Measurements from ENCODE around the gene UBR3. TPM values are rescaled to one million over a fixed set of nuclear protein-coding genes. Genes with fewer than 3 reads are reported as not detected.
"Not testable (repeated sequence)": the region's sequence is repeated elsewhere in the genome, so short reads cannot be mapped to it uniquely, and the experiment has no call there.

Gene UBR3
- total and polyA plus RNA-seq, 12 donors = 21.0 to 146 (median 115) TPM

DNA sequence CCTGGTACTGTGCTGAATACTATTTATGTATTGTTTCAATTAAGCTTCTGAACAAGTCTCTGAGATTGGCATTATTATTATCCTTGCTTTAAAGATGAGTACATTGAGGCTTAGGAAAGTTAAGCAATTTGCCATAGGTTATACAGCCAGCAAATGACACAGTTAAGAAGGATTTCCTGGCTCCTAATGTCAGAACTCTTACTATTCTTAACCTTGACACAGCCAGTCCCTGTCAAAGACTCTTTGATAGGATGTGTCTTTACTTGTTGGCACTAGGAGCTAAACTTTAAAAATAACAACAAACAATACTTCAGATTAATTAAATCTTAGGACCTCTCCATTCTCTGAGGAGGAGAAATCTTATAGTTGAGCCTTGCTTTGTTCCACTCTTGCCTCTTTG is 70.6 kb downstream of the UBR3 start:
- Histone ChIP-seq H3K27ac (peak overlapping the region in 1 of 10 donors; percentile 3), H3K4me1 (peaks cover 0 to 8% (median 3%) of the 10 kb centered on the region in 9 donors), H3K4me3 (no peak overlapping the region), H3K9me3 (no peaks in the 10 kb centered on the region), H3K27me3 (no peaks in the 10 kb centered on the region), H3K36me3 (peaks cover 0 to 97% (median 13%) of the 10 kb centered on the region in 9 donors)
- intact Hi-C loops (cut with DNase I) = no loop called here
- ATAC-seq (no peak), DNase-seq (no peak)
- TF ChIP-seq, protein P1, sequence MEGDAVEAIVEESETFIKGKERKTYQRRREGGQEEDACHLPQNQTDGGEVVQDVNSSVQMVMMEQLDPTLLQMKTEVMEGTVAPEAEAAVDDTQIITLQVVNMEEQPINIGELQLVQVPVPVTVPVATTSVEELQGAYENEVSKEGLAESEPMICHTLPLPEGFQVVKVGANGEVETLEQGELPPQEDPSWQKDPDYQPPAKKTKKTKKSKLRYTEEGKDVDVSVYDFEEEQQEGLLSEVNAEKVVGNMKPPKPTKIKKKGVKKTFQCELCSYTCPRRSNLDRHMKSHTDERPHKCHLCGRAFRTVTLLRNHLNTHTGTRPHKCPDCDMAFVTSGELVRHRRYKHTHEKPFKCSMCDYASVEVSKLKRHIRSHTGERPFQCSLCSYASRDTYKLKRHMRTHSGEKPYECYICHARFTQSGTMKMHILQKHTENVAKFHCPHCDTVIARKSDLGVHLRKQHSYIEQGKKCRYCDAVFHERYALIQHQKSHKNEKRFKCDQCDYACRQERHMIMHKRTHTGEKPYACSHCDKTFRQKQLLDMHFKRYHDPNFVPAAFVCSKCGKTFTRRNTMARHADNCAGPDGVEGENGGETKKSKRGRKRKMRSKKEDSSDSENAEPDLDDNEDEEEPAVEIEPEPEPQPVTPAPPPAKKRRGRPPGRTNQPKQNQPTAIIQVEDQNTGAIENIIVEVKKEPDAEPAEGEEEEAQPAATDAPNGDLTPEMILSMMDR (IDR thresholded peaks at IDR 0.05) = no peak

DNA sequence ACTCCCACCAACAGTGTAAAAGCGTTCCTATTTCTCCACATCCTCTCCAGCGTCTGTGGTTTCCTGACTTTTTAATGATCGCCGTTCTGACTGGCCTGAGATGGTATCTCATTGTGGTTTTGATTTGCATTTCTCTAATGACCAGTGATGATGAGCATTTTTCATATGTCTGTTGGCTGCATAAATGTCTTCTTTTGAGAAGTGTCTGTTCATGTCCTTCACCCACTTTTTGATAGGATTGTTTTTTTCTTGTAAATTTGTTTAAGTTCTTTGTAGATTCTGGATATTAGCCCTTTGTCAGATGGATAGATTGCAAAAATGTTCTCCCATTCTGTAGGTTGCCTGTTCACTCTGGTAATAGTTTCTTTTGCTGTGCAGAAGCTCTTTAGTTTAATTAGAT is 72.8 kb downstream of the UBR3 start:
- ATAC-seq; DNase-seq; intact Hi-C loops (cut with DNase I); H3K27me3 ChIP-seq; H3K9me3 ChIP-seq; H3K4me1 ChIP-seq; H3K4me3 ChIP-seq; H3K27ac ChIP-seq: not testable (repeated sequence)
- H3K36me3 ChIP-seq = peaks cover 0 to 81% (median 13%) of the 10 kb centered on the region in 9 donors
- WGBS, 2 donors = 88% methylated on average over 4 of the region's 4 CpGs

DNA sequence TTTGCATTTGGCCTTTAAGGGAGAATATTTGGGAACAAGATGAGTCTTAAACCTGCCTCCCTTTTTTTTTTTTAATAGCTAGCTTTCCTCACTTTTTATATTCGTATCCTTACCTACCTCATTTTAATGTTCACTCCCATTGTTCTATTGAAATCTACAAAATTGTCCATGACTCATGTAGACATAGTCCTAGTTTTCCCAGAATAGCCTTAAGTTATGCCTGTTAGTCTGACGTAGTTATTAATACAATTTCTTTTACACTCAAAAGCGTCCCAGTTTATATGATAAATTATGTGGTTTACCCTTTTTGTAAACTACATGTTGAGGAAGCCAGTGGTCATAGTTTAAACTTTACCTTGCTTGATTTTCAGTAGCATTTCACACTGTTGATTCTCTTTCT is 73.4 kb downstream of the UBR3 start:
- TF ChIP-seq, protein P1 (IDR thresholded peaks at IDR 0.05) = no peak
- no peaks in the 10 kb centered on the region for H3K9me3 ChIP-seq
- WGBS, 2 donors = 92 to 95% methylated on average over 3 of the region's 3 CpGs
- peaks cover 0 to 81% (median 10%) of the 10 kb centered on the region in 9 donors for H3K36me3 ChIP-seq
- H3K27ac ChIP-seq = no peak overlapping the region
- no peaks in the 10 kb centered on the region for H3K27me3 ChIP-seq
- no peaks in the 10 kb centered on the region for H3K4me1 ChIP-seq
- no peak for DNase-seq
- intact Hi-C loops (cut with DNase I) = no loop called here
- no peak for ATAC-seq
- no peak overlapping the region for H3K4me3 ChIP-seq

DNA sequence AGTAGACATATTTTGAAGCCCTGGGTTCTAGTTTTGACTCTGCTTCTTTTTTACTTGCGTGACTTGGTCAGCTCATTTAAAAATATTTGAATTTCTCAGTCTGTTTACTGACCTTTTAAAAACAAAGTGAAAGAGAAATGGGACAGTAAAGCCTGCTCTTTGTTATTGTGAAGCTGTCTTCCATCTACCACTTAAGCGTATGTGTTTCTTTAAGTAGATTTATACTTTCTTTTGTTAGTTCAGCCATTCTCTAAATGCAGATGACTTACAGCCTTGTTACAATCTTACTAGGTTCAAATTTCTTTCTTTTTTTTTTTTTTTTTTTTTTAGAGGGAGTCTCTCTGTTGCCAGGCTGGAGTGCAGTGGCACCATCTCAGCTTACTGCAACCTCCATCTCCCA is 79.5 kb downstream of the UBR3 start:
- H3K9me3 ChIP-seq = no peaks in the 10 kb centered on the region
- ATAC-seq = no peak
- intact Hi-C loops (cut with DNase I) = no loop called here
- no peak overlapping the region for H3K4me3 ChIP-seq
- no peaks in the 10 kb centered on the region for H3K27me3 ChIP-seq
- peaks cover 0 to 14% (median 6%) of the 10 kb centered on the region in 9 donors for H3K4me1 ChIP-seq
- WGBS, 2 donors = 97 to 99% methylated on average over 2 of the region's 2 CpGs
- H3K36me3 ChIP-seq = peaks cover 0 to 62% (median 8%) of the 10 kb centered on the region in 9 donors
- no peak for DNase-seq
- TF ChIP-seq, protein P1 (IDR thresholded peaks at IDR 0.05) = no peak
- H3K27ac ChIP-seq = no peak overlapping the region

DNA sequence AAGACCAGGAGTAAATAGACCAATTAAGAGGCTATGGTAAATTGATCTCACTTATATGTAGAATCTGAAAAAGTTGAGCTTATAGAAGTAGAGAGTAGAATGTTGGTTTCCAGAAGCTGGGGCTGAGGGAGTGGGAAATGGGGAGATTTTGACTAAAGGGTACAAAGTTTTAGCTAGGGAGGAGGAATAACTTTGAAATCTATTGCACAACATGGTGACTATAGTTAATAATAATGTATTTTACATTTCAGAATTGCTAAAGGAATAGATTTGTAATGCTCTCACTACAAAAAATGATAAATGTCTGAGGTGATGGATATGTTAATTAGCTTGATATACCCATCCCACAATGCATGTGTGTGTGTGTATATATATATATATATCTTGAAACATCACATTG is 82.1 kb downstream of the UBR3 start:
- intact Hi-C loops (cut with DNase I) = no loop called here
- Histone ChIP-seq H3K27me3 (no peaks in the 10 kb centered on the region), H3K9me3 (no peaks in the 10 kb centered on the region), H3K4me3 (no peak overlapping the region), H3K4me1 (peaks cover 0 to 14% (median 6%) of the 10 kb centered on the region in 9 donors), H3K27ac (no peak overlapping the region), H3K36me3 (peaks cover 0 to 77% (median 9%) of the 10 kb centered on the region in 9 donors)
- no peak for DNase-seq
- TF ChIP-seq, protein P1 (IDR thresholded peaks at IDR 0.05) = no peak
- no peak for ATAC-seq

Data from heart right ventricle (tissue), 16 donors.